ENCODE results near the gene ZDBF2.

DNA sequence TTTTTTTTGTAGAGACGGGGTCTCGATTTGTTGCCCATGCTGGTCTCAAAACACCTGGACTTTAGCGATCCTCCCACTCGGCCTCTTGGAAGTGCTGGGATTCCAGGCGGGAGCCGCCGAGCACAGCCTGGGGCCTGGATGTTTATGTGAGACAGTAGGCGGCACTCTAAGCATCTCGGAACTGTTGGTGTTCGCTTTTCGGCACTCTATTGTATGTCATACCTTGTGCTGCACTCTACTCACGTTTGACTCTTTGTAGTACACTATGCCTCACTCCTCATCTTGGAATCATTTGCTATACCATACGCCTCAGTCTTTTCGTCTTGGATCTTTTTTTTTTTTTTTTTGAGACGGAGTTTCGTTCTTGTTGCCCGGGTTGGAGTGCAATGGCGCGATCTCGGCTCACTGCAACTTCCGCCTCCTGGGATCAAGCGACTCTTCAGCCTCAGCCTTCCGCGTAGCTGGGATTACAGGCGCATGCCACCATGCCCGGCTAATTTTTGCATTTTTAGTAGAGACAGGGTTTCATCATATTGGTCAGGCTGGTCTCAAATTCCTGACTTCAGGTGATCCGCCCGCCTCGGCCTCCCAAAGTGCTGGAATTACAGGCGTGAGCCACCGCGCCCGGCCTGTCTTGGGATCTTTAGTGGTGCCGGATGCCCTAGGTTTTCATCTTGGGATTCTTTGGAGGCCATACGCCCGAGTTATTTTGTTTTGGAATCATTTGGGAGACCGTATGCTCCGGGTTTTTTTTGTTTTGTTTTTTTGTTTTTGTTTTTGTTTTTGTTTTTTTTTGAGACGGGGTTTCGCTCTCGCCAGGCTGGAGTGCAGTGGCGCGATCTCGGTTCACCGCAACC, 24.2 kb upstream of the ZDBF2 start:
- no peak for TF ChIP-seq POLR2A (IDR thresholded peaks at IDR 0.05)
- TF ChIP-seq, protein P1, sequence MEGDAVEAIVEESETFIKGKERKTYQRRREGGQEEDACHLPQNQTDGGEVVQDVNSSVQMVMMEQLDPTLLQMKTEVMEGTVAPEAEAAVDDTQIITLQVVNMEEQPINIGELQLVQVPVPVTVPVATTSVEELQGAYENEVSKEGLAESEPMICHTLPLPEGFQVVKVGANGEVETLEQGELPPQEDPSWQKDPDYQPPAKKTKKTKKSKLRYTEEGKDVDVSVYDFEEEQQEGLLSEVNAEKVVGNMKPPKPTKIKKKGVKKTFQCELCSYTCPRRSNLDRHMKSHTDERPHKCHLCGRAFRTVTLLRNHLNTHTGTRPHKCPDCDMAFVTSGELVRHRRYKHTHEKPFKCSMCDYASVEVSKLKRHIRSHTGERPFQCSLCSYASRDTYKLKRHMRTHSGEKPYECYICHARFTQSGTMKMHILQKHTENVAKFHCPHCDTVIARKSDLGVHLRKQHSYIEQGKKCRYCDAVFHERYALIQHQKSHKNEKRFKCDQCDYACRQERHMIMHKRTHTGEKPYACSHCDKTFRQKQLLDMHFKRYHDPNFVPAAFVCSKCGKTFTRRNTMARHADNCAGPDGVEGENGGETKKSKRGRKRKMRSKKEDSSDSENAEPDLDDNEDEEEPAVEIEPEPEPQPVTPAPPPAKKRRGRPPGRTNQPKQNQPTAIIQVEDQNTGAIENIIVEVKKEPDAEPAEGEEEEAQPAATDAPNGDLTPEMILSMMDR (IDR thresholded peaks at IDR 0.05), result no peak
